ENCODE results near the gene FKBP5. TPM values are rescaled to one million over a fixed set of nuclear protein-coding genes. Genes with fewer than 3 reads are reported as not detected.

Gene FKBP5
- polyA plus RNA-seq, 1 experiment: 1.6 TPM

DNA sequence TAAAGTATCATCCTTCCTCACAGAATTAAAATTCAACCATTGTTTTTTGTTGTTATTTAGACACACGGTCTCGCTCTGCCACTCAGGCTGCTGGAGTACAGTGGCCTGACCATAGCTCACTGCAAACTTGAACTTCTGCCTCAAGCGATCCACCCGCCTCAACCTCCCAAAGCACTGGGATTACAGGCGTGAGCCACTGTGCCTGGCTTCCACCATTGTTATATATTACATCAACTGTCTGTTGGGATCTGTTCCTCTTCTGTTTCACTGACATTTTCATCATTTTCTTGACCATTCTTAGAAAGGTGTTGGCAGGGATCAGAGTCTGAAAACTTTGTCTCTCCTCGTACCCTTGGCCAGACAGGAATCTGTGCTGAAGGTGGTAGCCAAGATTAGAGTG lies 154.7 kb downstream of the FKBP5 start:
- CTCF ChIA-PET: interaction anchor here (3.4 kb wide), 1 partner anchor 10 kb away, joined by 21 read pairs; no protein-coding TSS in a partner anchor
- Histone ChIP-seq H3K4me3 (ENCODE audit: low read depth, low read length) (no peak overlapping the region), H3K36me3 (ENCODE audit: control insufficient read depth, insufficient read depth, low read length) (no peaks in the 10 kb centered on the region), H3K27me3 (ENCODE audit: control insufficient read depth, insufficient read depth, low read length) (peaks cover 7% of the 10 kb centered on the region)
- TF ChIP-seq, protein P1, sequence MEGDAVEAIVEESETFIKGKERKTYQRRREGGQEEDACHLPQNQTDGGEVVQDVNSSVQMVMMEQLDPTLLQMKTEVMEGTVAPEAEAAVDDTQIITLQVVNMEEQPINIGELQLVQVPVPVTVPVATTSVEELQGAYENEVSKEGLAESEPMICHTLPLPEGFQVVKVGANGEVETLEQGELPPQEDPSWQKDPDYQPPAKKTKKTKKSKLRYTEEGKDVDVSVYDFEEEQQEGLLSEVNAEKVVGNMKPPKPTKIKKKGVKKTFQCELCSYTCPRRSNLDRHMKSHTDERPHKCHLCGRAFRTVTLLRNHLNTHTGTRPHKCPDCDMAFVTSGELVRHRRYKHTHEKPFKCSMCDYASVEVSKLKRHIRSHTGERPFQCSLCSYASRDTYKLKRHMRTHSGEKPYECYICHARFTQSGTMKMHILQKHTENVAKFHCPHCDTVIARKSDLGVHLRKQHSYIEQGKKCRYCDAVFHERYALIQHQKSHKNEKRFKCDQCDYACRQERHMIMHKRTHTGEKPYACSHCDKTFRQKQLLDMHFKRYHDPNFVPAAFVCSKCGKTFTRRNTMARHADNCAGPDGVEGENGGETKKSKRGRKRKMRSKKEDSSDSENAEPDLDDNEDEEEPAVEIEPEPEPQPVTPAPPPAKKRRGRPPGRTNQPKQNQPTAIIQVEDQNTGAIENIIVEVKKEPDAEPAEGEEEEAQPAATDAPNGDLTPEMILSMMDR (IDR thresholded peaks at IDR 0.05; ENCODE audit: insufficient read depth, low read depth, low read length): no peak
- POLR2A ChIA-PET: no interaction called here
- DNase-seq (ENCODE audit: low read depth): no peak

DNA sequence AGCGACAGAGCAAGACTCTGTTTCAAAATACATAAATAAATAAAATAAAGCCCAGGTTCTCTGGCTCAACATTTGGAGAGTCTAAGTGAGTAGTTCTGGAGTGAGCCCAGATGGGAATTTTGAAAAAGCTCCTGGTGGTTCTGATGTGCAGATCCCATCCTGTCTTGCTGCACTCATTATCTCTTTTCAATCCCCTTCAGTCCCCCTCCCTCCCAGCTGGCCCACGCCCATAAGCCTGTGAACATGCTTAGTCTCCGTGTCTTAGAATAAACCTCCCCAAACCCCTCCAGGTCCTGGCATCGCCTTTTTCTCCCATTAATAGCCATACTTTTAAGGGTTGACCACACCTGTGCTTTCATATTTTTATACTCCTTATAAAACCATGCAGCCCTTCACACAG lies 156.6 kb downstream of the FKBP5 start:
- ChIA-PET CTCF (interaction anchor here (1.3 to 3.6 kb wide), 3 partner anchors 9 to 205 kb away, joined by 3 to 21 read pairs (median 20); partner anchors contain the start of gene ARMC12), POLR2A (no interaction called here)
- peaks cover 7% of the 10 kb centered on the region for H3K27me3 ChIP-seq (ENCODE audit: control insufficient read depth, insufficient read depth, low read length)
- no peak for DNase-seq (ENCODE audit: low read depth)
- H3K36me3 ChIP-seq (ENCODE audit: control insufficient read depth, insufficient read depth, low read length): no peaks in the 10 kb centered on the region
- TF ChIP-seq, protein P1 (IDR thresholded peaks at IDR 0.05; ENCODE audit: insufficient read depth, low read depth, low read length): no peak
- no peak overlapping the region for H3K4me3 ChIP-seq (ENCODE audit: low read depth, low read length)

DNA sequence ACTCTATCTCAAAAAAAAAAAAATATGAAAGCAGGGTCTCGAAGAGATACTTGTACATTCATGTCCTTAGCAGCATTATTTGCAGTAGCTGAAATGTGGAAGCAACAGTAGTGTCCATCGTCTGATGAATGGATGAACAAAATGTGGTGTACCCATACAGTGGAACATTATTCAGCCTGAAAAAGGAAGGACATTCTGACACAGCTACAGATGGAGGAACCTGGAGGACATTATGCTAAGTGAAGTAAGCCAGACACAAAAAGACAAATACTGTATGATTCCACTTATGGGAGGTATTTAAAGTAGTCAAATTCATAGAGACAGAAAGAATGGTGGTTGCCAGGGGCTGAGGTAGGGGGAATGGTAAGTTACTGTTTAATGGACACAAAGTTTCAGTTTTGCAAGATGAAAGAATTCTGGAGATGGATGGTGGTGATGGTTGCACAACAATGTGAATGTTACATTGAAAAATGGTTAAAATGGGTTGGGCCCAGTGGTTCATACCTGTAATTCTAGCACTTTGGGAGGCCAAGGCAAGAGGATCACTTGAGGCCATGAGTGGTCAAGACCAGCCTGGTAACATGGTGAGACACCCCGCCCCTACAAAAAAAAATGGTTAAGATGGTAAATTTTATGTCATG lies 164.2 kb downstream of the FKBP5 start:
- ChIA-PET POLR2A (interaction anchor here (0.7 kb wide), 1 partner anchor 1718 kb away, joined by 4 read pairs; no protein-coding TSS in a partner anchor), CTCF (interaction anchor here (0.7 to 8.7 kb wide), 6 partner anchors 9 to 212 kb away, joined by 3 to 113 read pairs (median 18); partner anchors contain the start of gene ARMC12)

More for the DNA sequence above, 164.2 kb downstream of the FKBP5 start:
- H3K36me3 ChIP-seq (ENCODE audit: control insufficient read depth, insufficient read depth, low read length): no peaks in the 10 kb centered on the region
- H3K4me3 ChIP-seq (ENCODE audit: low read depth, low read length): no peak overlapping the region
- TF ChIP-seq, protein P1 (IDR thresholded peaks at IDR 0.05; ENCODE audit: insufficient read depth, low read depth, low read length): no peak
- H3K27me3 ChIP-seq (ENCODE audit: control insufficient read depth, insufficient read depth, low read length): peaks cover 5% of the 10 kb centered on the region
- no peak for DNase-seq (ENCODE audit: low read depth)

Small RNA genes lying within 50 kb of the gene (small RNA-seq; reads per million reads assigned to genes)
- gene MIR5690 (ENCODE audit: insufficient read length, low read depth, low replicate concordance): 2.7 reads per million, percentile 32 among the genes with 10 or more reads in this experiment
- gene RF00561 (ENCODE audit: insufficient read length, low read depth, low replicate concordance): not detected

Other genes with a start within 250 kb of the FKBP5 start
- 8.9 and 11.7 TPM in 2 replicates for gene FANCE, start 236.6 kb downstream of the FKBP5 start, polyA plus RNA-seq (2011; rRNA removed)
- 2,524 and 2,691 TPM in 2 replicates for gene RPL10A, start 220.5 kb downstream of the FKBP5 start, polyA plus RNA-seq (2011; rRNA removed)
- gene TEAD3, start 191.8 kb downstream of the FKBP5 start, polyA plus RNA-seq (2011; rRNA removed): 22.5 and 40.6 TPM in 2 replicates
- not detected in 2 replicates for gene TULP1, start 176.0 kb downstream of the FKBP5 start, polyA plus RNA-seq (2011; rRNA removed)
- 0.56 and 0.96 TPM in 2 replicates for gene ARMC12, start 48.1 kb upstream of the FKBP5 start, polyA plus RNA-seq (2011; rRNA removed)
- not detected in 2 replicates for gene CLPSL2, start 87.7 kb upstream of the FKBP5 start, polyA plus RNA-seq (2011; rRNA removed)
- gene CLPSL1, start 92.1 kb upstream of the FKBP5 start, polyA plus RNA-seq (2011; rRNA removed): not detected in 2 replicates
- gene CLPS, start 108.4 kb upstream of the FKBP5 start, polyA plus RNA-seq (2011; rRNA removed): not detected in 2 replicates
- gene LHFPL5, start 116.4 kb upstream of the FKBP5 start, polyA plus RNA-seq (2011; rRNA removed): not detected in 2 replicates
- gene SRPK1, start 232.2 kb upstream of the FKBP5 start, polyA plus RNA-seq (2011; rRNA removed): 12.6 and 26.0 TPM in 2 replicates